ENCODE data around the gene RTCB. TPM values are rescaled to one million over a fixed set of nuclear protein-coding genes. Genes with fewer than 3 reads are reported as not detected.

The RTCB gene
- total RNA-seq, 1 experiment from 2014 or later, result 101 TPM

GRCh38 chr22:32396746-32397145 lies 15.3 kb downstream of the RTCB start:
- no peak overlapping the region for H2AFZ ChIP-seq (ENCODE audit: low read length)

More at GRCh38 chr22:32396746-32397145, 15.3 kb downstream of the RTCB start:
- no peaks in the 10 kb centered on the region for H3K79me2 ChIP-seq (ENCODE audit: insufficient read depth, low read length)
- no peak overlapping the region for H4K8ac ChIP-seq (replicated peaks; ENCODE audit: insufficient read length, low read depth, low read length)
- no peaks in the 10 kb centered on the region for H3K79me1 ChIP-seq (ENCODE audit: insufficient read depth, low read depth, low read length, poor library complexity, severe bottlenecking)
- no peak for TF ChIP-seq CTCF (conservative IDR thresholded peaks at IDR 0.05)
- Mint-ChIP-seq H3K27me3 (ENCODE audit: low read depth) (no peaks in the 10 kb centered on the region), H3K9me3 (no peaks in the 10 kb centered on the region), H3K36me3 (ENCODE audit: insufficient read depth in 1 of 3, low read depth in 3 of 3) (peaks cover 47 to 86% (median 83%) of the 10 kb centered on the region in 3 experiments), H3K4me3 (no peak overlapping the region), H3K4me1 (no peaks in the 10 kb centered on the region), H3K27ac (no peak overlapping the region)
- no peaks in the 10 kb centered on the region for H3K27me3 ChIP-seq (ENCODE audit: insufficient read depth, low read length)
- WGBS (ENCODE audit: extremely low coverage, insufficient read length, low lambda C conversion rate), result no CpG with 5 or more reads among the region's 5 CpGs
- no peak overlapping the region for H4K91ac ChIP-seq (ENCODE audit: insufficient read length, low read depth, low read length)
- no peak overlapping the region for H2BK20ac ChIP-seq (ENCODE audit: low read depth, low read length, poor library complexity, severe bottlenecking)
- no peaks in the 10 kb centered on the region for H3K23me2 ChIP-seq (ENCODE audit: insufficient read length, low read depth, low read length, poor library complexity, severe bottlenecking)
- H2BK5ac ChIP-seq (ENCODE audit: insufficient read length, low read length), result no peak overlapping the region
- H3K9ac ChIP-seq (ENCODE audit: extremely low read depth, insufficient read length, low read length), result no peak overlapping the region
- H3K9me3 ChIP-seq (ENCODE audit: control insufficient read depth, low read depth, low read length), result no peaks in the 10 kb centered on the region
- no peak overlapping the region for H3K23ac ChIP-seq (ENCODE audit: insufficient read length, low read depth, low read length)
- no peak overlapping the region for H3K18ac ChIP-seq (ENCODE audit: insufficient read length, low read depth, low read length)
- H2BK120ac ChIP-seq (ENCODE audit: low read depth, low read length, poor library complexity, severe bottlenecking), result no peak overlapping the region
- no peak overlapping the region for H3K56ac ChIP-seq (ENCODE audit: insufficient read length, low read depth, low read length)
- H3K4me2 ChIP-seq (ENCODE audit: insufficient read depth, insufficient read length, low read length), result no peak overlapping the region
- H3K14ac ChIP-seq (ENCODE audit: insufficient read depth, low read length), result no peak overlapping the region
- no peak overlapping the region for H3T11ph ChIP-seq (ENCODE audit: low read length)
- H3K27ac ChIP-seq (ENCODE audit: insufficient read length, low read depth, low read length), result no peak overlapping the region
- H2AK5ac ChIP-seq (ENCODE audit: insufficient read length, low read length), result no peak overlapping the region
- no peak overlapping the region for H3K4ac ChIP-seq (ENCODE audit: low read depth, low read length)
- H4K20me1 ChIP-seq (ENCODE audit: control insufficient read depth, insufficient read depth, insufficient read length), result no peaks in the 10 kb centered on the region
- no peak overlapping the region for H2BK12ac ChIP-seq (ENCODE audit: insufficient read length, low read depth, low read length)
- H3K4me1 ChIP-seq (ENCODE audit: insufficient read depth, low read length), result no peaks in the 10 kb centered on the region
- H4K5ac ChIP-seq (ENCODE audit: insufficient read length, low read depth, low read length), result no peak overlapping the region
- no peak overlapping the region for H2BK15ac ChIP-seq (ENCODE audit: low read depth, low read length)
- DNase-seq, result no peak

Measured in H9 (cell line).